LNCaP clone FGC (cell line): ENCODE data around the gene SH2D5.

ENCODE experiments used
- DNase-seq: peaks from one replicate; pipeline ENCODE4 v3.0.0-alpha.2; 2011; ENCODE audit warnings: low read depth
- H3K4me3 ChIP-seq: 2 replicates; pipeline ENCODE4 v1.5.1; 2011; ENCODE audit warnings: mild to moderate bottlenecking, low read depth, low read length, control low read depth
- CTCF ChIP-seq: IDR thresholded peaks from 2 replicates; pipeline ENCODE4 v1.5.1; 2012; ENCODE audit warnings: mild to moderate bottlenecking; ENCODE audit not compliant: control insufficient read depth, insufficient read depth; ENCODE audit errors: extremely low read depth

Gene SH2D5

GRCh38 chr1:20670936-20671335, 61.6 kb downstream of the SH2D5 start:
- TF ChIP-seq CTCF: no peak
- DNase-seq: no peak
- H3K4me3 ChIP-seq: no peak overlapping the region
